Ovary (tissue), 3 donors: ENCODE data around the gene KCNK13.
"Not testable (repeated sequence)": the region's sequence is repeated elsewhere in the genome, so short reads cannot be mapped to it uniquely, and the experiment has no call there.

Experiments
- CTCF ChIP-seq, 3 donors: fragments of 450-650 bp in 2 of 3; fragments of 200-600 bp in 1 of 3; IDR thresholded peaks; one replicate each; pipeline versions ENCODE4 v1.5.1 to v1.8.0; 2016 to 2022; ENCODE audit warnings: antibody characterized with exemption in 3 of 3, mild to moderate bottlenecking in 1 of 3
- EP300 ChIP-seq: sonication (generic); formaldehyde crosslinking; IDR thresholded peaks from one replicate; pipeline ENCODE4 v1.6.1; 2017; ENCODE audit warnings: antibody characterized with exemption
- POLR2A ChIP-seq: fragments of 450-650 bp; IDR thresholded peaks from one replicate; pipeline ENCODE4 v1.6.1; 2017; ENCODE audit warnings: antibody characterized with exemption, mild to moderate bottlenecking, moderate library complexity
- donor health status: DM: no; HTN: no; CAD: no.

DNA sequence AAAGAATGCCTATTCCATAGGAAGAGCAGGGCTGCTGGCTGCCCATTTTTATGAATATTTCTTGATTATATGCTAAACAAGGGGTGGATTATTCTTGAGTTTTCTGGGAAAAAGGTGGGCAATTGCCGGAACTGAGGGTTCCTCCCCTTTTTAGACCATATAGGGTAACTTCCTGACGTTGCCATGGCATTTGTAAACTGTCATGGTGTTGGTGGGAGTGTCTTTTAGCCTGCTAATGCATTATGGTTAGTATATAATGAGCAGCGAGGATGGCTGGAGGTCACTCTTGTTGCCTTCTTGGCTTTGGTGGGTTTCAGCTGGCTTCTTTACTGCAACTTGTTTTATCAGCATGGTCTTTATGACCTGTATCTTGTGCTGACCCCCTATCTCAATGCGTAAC lies 138.8 kb downstream of the KCNK13 start:
- not testable (repeated sequence) for TF ChIP-seq CTCF (IDR thresholded peaks at IDR 0.05); POLR2A; EP300
